ENCODE results near the gene AKAP13.

- no peak for TF ChIP-seq POLR2AphosphoS5 (IDR thresholded peaks at IDR 0.05; ENCODE audit: low read depth, low read length)
- TF ChIP-seq POLR2A (IDR thresholded peaks at IDR 0.05; ENCODE audit: low read depth, low read length) = no peak
- no peak for TF ChIP-seq TAF1 (IDR thresholded peaks at IDR 0.05; ENCODE audit: low read depth, low read length)
- TF ChIP-seq POU2F2 (IDR thresholded peaks at IDR 0.05; ENCODE audit: low read depth, low read length) = peak; percentile 81
- peak; percentile 65 for TF ChIP-seq PAX5 (IDR thresholded peaks at IDR 0.05; ENCODE audit: insufficient read depth, low read length, severe bottlenecking)
These were observed 32.8 kb downstream of the AKAP13 start for GRCh38 chr15:85412956-85413854.

All from GM12891 (cell line).